ENCODE data around the gene CDHR1.
A peak's percentile ranks its signal among the peaks of the same experiment; 100 is the strongest.

- TF ChIP-seq TCF7L2 (IDR thresholded peaks at IDR 0.05; ENCODE audit: low read depth, low read length) (no peak), CTCF (IDR thresholded peaks at IDR 0.05) (peak; percentile 93), REST (IDR thresholded peaks at IDR 0.05; ENCODE audit: insufficient read depth in 1 of 2, low read depth in 2 of 2, low read length in 1 of 2) (no peak), SIN3A (IDR thresholded peaks at IDR 0.05; ENCODE audit: borderline replicate concordance, insufficient read depth, low read depth, low read length) (no peak)
These were observed 10.9 kb downstream of the CDHR1 start for GRCh38 chr10:84205049-84205852.

Data from Panc1 (cell line).